Measurements from ENCODE around the gene NLGN1. TPM values are rescaled to one million over a fixed set of nuclear protein-coding genes. Genes with fewer than 3 reads are reported as not detected.

NLGN1 gene
- total and polyA plus RNA-seq, 2 experiments from 2014 or later, result 14.3 to 20.1 TPM

DNA sequence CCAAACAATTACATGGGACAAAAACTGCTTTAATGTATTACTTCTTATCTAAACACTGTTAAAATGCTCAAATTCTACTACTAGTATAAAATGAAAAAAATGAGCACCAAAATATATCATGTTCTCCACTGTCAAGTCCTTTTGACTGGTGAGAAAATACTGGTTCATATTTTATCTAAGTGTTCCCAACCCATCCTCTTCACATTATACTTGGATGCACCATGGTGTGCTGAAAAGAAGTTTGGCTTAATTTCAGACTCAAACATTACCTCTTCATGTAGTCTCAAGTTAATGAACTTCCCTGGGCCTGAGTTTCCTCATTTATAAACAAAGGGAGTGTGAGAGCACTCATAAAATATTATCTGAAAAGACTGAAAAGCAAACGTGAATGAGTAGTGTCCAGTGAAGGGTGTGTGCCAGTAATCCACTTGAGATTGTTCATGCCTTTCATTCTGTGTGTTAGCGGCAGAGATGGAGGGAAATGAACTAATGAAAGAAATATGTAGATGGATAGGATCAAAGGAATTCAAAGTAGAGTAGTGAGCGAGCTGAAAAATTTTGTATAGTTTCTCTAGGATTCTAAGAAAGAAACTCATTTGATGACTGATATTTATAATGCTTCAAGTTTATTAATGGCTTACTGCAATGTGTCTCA lies 263.2 kb downstream of the NLGN1 start:
- H3F3A ChIP-seq (ENCODE audit: insufficient read depth), result peaks cover 27% of the 10 kb centered on the region; the same call in 1 of the 2 replicates
- H3K4me3 ChIP-seq, result no peak overlapping the region
- no peaks in the 10 kb centered on the region for H4K20me1 ChIP-seq (ENCODE audit: insufficient read depth)
- no peaks in the 10 kb centered on the region for H3K9me3 ChIP-seq (ENCODE audit: low read depth)
- 0 out of 2 replicates have a peak overlapping the region, but pooled peaks have one; percentile 25 for H2AFZ ChIP-seq
- no peaks in the 10 kb centered on the region for H3K9me2 ChIP-seq (ENCODE audit: insufficient read depth)
- H3K9ac ChIP-seq, result no peak overlapping the region
- H3K79me2 ChIP-seq (ENCODE audit: insufficient read depth), result no peaks in the 10 kb centered on the region
- TF ChIP-seq EZH2phosphoT487 (IDR thresholded peaks at IDR 0.05; ENCODE audit: insufficient read depth, low read depth), result no peak
- no peak overlapping the region for H3K27ac ChIP-seq
- peaks cover 34% of the 10 kb centered on the region for H3K4me1 ChIP-seq (ENCODE audit: insufficient read depth)
- no peaks in the 10 kb centered on the region for H3K27me3 ChIP-seq (replicated peaks; ENCODE audit: insufficient read depth)
- peak; percentile 42 for DNase-seq
- peak overlapping the region; percentile 24 for H3K4me2 ChIP-seq (ENCODE audit: unreplicated experiment)
- in situ Hi-C loops (cut with MboI), result no loop called here
- no peaks in the 10 kb centered on the region for H3K36me3 ChIP-seq (ENCODE audit: low read depth)
- 33 to 35% methylated on average over 3 of the region's 3 CpGs for WGBS, 2 experiments (ENCODE audit: low coverage in 1 of 2, low lambda C conversion rate in 2 of 2, missing lambda C conversion rate in 2 of 2)

DNA sequence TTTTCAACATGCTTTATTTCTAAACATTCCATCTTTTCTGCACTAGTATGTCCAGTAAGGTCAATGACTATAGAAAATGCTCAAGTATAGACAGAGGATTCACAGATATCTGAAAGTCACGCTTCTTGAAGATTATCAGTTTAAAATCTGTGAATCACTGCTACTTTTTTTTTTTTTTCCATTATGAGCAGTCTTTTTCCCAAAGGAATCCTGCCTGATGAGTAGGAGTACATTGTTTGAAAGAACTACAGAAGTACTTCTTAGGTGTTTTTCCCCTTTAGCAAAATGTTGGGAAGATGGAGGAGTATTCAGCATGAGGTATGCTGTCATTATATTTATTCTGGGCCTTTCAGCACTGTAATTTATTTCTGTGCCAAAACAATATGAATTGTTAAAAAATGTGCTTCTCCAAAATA lies 266.2 kb downstream of the NLGN1 start:
- peak overlapping the region; percentile 32 for H3K27ac ChIP-seq
- no peak overlapping the region for H3K4me3 ChIP-seq
- H3K36me3 ChIP-seq (ENCODE audit: low read depth), result no peaks in the 10 kb centered on the region
- in situ Hi-C loops (cut with MboI), result no loop called here
- 14 to 22% methylated on average over 1 of the region's 1 CpG for WGBS, 2 experiments (ENCODE audit: low coverage in 1 of 2, low lambda C conversion rate in 2 of 2, missing lambda C conversion rate in 2 of 2)
- H3K9ac ChIP-seq, result no peak overlapping the region
- peaks cover 27% of the 10 kb centered on the region; the same call in 1 of the 2 replicates for H3F3A ChIP-seq (ENCODE audit: insufficient read depth)
- DNase-seq, result peak; percentile 75
- peaks cover 34% of the 10 kb centered on the region for H3K4me1 ChIP-seq (ENCODE audit: insufficient read depth)
- peak overlapping the region; percentile 54 for H3K4me2 ChIP-seq (ENCODE audit: unreplicated experiment)
- no peaks in the 10 kb centered on the region for H4K20me1 ChIP-seq (ENCODE audit: insufficient read depth)
- H3K9me2 ChIP-seq (ENCODE audit: insufficient read depth), result no peaks in the 10 kb centered on the region
- H2AFZ ChIP-seq, result no peak overlapping the region
- H3K79me2 ChIP-seq (ENCODE audit: insufficient read depth), result no peaks in the 10 kb centered on the region
- TF ChIP-seq EZH2phosphoT487 (IDR thresholded peaks at IDR 0.05; ENCODE audit: insufficient read depth, low read depth) (no peak), EZH2 (IDR thresholded peaks at IDR 0.05; ENCODE audit: insufficient read depth, poor library complexity, severe bottlenecking) (no peak)
- H3K9me3 ChIP-seq (ENCODE audit: low read depth), result no peaks in the 10 kb centered on the region
- no peaks in the 10 kb centered on the region for H3K27me3 ChIP-seq (replicated peaks; ENCODE audit: insufficient read depth)

DNA sequence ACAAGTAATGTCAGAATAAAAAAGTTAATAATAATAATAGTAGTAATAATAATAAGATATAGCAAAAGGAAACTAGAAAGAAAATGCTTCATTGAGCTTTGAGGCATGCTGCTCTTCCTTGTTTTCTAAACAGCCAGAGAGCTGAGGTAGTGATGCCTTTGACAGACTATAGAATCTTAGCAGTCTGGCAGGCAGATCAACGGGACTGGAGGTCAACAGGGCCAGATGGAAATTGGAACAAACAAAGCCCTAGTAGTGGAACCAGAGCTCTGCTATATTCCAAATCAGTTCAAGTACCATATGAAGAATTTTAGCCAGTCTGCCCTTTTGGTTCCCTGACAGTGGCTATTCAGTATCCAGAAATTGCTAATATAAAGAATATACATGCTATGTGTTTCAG lies 278.6 kb downstream of the NLGN1 start:
- no peaks in the 10 kb centered on the region for H3K79me2 ChIP-seq (ENCODE audit: insufficient read depth)
- in situ Hi-C loops (cut with MboI), result no loop called here
- no peak overlapping the region for H3K4me2 ChIP-seq (ENCODE audit: unreplicated experiment)
- H3K36me3 ChIP-seq (ENCODE audit: low read depth), result no peaks in the 10 kb centered on the region
- H3K27me3 ChIP-seq (replicated peaks; ENCODE audit: insufficient read depth), result no peaks in the 10 kb centered on the region
- H3K9me3 ChIP-seq (ENCODE audit: low read depth), result no peaks in the 10 kb centered on the region
- no peaks in the 10 kb centered on the region for H3K9me2 ChIP-seq (ENCODE audit: insufficient read depth)
- H2AFZ ChIP-seq, result no peak overlapping the region
- DNase-seq, result no peak
- WGBS, 2 experiments (ENCODE audit: low coverage in 1 of 2, low lambda C conversion rate in 2 of 2, missing lambda C conversion rate in 2 of 2), result 21 to 33% methylated on average over 1 of the region's 1 CpG
- H3K27ac ChIP-seq, result no peak overlapping the region
- H3F3A ChIP-seq (ENCODE audit: insufficient read depth), result no peaks in the 10 kb centered on the region
- TF ChIP-seq EZH2 (IDR thresholded peaks at IDR 0.05; ENCODE audit: insufficient read depth, poor library complexity, severe bottlenecking), result no peak
- no peak for TF ChIP-seq EZH2phosphoT487 (IDR thresholded peaks at IDR 0.05; ENCODE audit: insufficient read depth, low read depth)
- H3K4me3 ChIP-seq, result no peak overlapping the region
- H3K4me1 ChIP-seq (ENCODE audit: insufficient read depth), result no peaks in the 10 kb centered on the region
- no peak overlapping the region for H3K9ac ChIP-seq
- no peaks in the 10 kb centered on the region for H4K20me1 ChIP-seq (ENCODE audit: insufficient read depth)

DNA sequence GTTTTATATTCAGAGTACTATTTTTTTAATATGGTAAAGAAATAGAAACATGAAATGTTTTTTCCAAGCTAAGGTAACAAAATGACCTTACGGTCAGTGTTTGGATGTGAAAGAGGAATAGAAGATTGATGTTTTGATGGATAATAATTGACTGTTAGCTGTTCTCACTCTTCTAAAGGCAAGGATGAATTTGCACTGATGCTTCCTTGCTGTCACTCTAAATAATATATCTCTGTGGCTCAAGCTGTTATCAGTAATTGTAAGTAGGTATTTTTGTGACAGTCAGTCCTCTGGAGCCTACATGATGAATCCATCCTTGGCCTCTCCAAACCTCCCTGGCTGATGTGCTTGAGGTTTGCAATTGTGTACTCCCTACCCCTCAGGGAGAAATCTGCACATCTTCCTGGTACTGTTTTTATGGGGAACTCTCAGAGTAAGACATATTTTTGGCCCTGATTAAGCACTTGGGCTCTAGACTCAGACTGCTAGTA lies 283.7 kb downstream of the NLGN1 start:
- H2AFZ ChIP-seq, result no peak overlapping the region
- H3K27me3 ChIP-seq (replicated peaks; ENCODE audit: insufficient read depth), result no peaks in the 10 kb centered on the region
- no peaks in the 10 kb centered on the region for H3K9me2 ChIP-seq (ENCODE audit: insufficient read depth)
- H4K20me1 ChIP-seq (ENCODE audit: insufficient read depth), result no peaks in the 10 kb centered on the region
- H3F3A ChIP-seq (ENCODE audit: insufficient read depth), result no peaks in the 10 kb centered on the region
- no peak for TF ChIP-seq EZH2phosphoT487 (IDR thresholded peaks at IDR 0.05; ENCODE audit: insufficient read depth, low read depth)
- no peak for TF ChIP-seq EZH2 (IDR thresholded peaks at IDR 0.05; ENCODE audit: insufficient read depth, poor library complexity, severe bottlenecking)
- no peak overlapping the region for H3K9ac ChIP-seq
- no peak overlapping the region for H3K4me3 ChIP-seq
- H3K36me3 ChIP-seq (ENCODE audit: low read depth), result no peaks in the 10 kb centered on the region
- peaks cover 9% of the 10 kb centered on the region for H3K4me1 ChIP-seq (ENCODE audit: insufficient read depth)
- in situ Hi-C loops (cut with MboI), result no loop called here
- H3K79me2 ChIP-seq (ENCODE audit: insufficient read depth), result no peaks in the 10 kb centered on the region
- no peaks in the 10 kb centered on the region for H3K9me3 ChIP-seq (ENCODE audit: low read depth)
- no peak overlapping the region for H3K4me2 ChIP-seq (ENCODE audit: unreplicated experiment)
- no peak overlapping the region for H3K27ac ChIP-seq
- no peak for DNase-seq
- 90 to 93% methylated on average over 1 of the region's 1 CpG for WGBS, 2 experiments (ENCODE audit: low coverage in 1 of 2, low lambda C conversion rate in 2 of 2, missing lambda C conversion rate in 2 of 2)

All from GM23248 (cell line).